Panc1 (cell line): ENCODE results near the gene ATXN1. TPM values are rescaled to one million over a fixed set of nuclear protein-coding genes. Genes with fewer than 3 reads are reported as not detected.
A peak's percentile ranks its signal among the peaks of the same experiment; 100 is the strongest.

Source experiments
- ATAC-seq: fragments of 200-7000 bp; cut with Tn5 transposase; 2 replicates; pipeline ENCODE4 v1.9.1; 2020; ENCODE audit warnings: mild to moderate bottlenecking, moderate library complexity
- BruUV-seq: library from RNA; stranded (reverse); fragments of 400-500 nt; replicated peaks from 2 replicates; lab custom pipeline; 2021; lab: Mats Ljungman, UMichigan
- CTCF ChIA-PET: fragments of 300-600 bp; sonication (Branson Sonifier 250); formaldehyde crosslinking; loops from one replicate; lab custom pipeline; 2022; ENCODE audit warnings: antibody characterized with exemption; lab: Charles Lee
- POLR2A ChIA-PET: fragments of 300-600 bp; sonication (Branson Sonifier 250); formaldehyde crosslinking; loops from one replicate; lab custom pipeline; 2022; ENCODE audit warnings: antibody characterized with exemption; lab: Charles Lee
- DNase-seq: peaks from one replicate; pipeline ENCODE4 v3.0.0-alpha.2; 2010; ENCODE audit warnings: low read depth, low spot score
- H3K27ac ChIP-seq: 2 replicates; pipeline ENCODE4 v1.5.1; 2011; ENCODE audit warnings: mild to moderate bottlenecking, low read length, inconsistent platforms
- H3K27me3 ChIP-seq: fragments of 200-500 bp; sonication (Bioruptor generic); 2 replicates; pipeline ENCODE4 v1.6.0; 2014; ENCODE audit warnings: low read length, inconsistent platforms; ENCODE audit not compliant: control insufficient read depth, insufficient read depth
- H3K36me3 ChIP-seq: fragments of 200-500 bp; sonication (Bioruptor generic); 2 replicates; pipeline ENCODE4 v1.5.1; 2014; ENCODE audit warnings: inconsistent platforms, mild to moderate bottlenecking, low read length, moderate library complexity; ENCODE audit not compliant: control insufficient read depth, insufficient read depth
- H3K4me1 ChIP-seq: 2 replicates; pipeline ENCODE4 v1.5.1; 2011; ENCODE audit warnings: inconsistent platforms, mild to moderate bottlenecking, low read length, moderate library complexity; ENCODE audit not compliant: control insufficient read depth, insufficient read depth
- H3K4me3 ChIP-seq, 2 experiments: 2 replicates each; pipeline ENCODE4 v1.5.1; 2011 to 2012; ENCODE audit warnings: low read depth in 2 of 2, low read length in 2 of 2, mild to moderate bottlenecking in 2 of 2, inconsistent platforms in 1 of 2, moderate library complexity in 1 of 2
- H3K9me3 ChIP-seq: fragments of 200-500 bp; sonication (Bioruptor generic); 2 replicates; pipeline ENCODE4 v1.5.1; 2014; ENCODE audit warnings: low read depth, mild to moderate bottlenecking, inconsistent platforms, low read length, moderate library complexity; ENCODE audit not compliant: control insufficient read depth, insufficient read depth
- CTCF ChIP-seq: fragments of 450-650 bp; IDR thresholded peaks from 2 replicates; pipeline ENCODE4 v1.5.1; 2017; ENCODE audit warnings: mild to moderate bottlenecking
- POLR2AphosphoS5 ChIP-seq: IDR thresholded peaks from 2 replicates; pipeline ENCODE4 v1.6.1; 2012; ENCODE audit warnings: mild to moderate bottlenecking, low read depth, low read length, moderate library complexity
- REST ChIP-seq, 2 experiments: IDR thresholded peaks; 2 replicates each; pipeline ENCODE4 v1.6.1; 2011 to 2012; ENCODE audit warnings: low read depth in 2 of 2, control low read depth in 1 of 2, low read length in 1 of 2, mild to moderate bottlenecking in 1 of 2, moderate library complexity in 1 of 2; ENCODE audit not compliant: insufficient read depth in 1 of 2
- SIN3A ChIP-seq: IDR thresholded peaks from 2 replicates; pipeline ENCODE4 v1.6.1; 2012; ENCODE audit warnings: low read depth, mild to moderate bottlenecking, low read length, moderate library complexity, borderline replicate concordance; ENCODE audit not compliant: insufficient read depth
- TCF7L2 ChIP-seq: IDR thresholded peaks from 2 replicates; pipeline ENCODE4 v1.6.1; 2011; ENCODE audit warnings: mild to moderate bottlenecking, low read depth, low read length, inconsistent platforms
- in situ Hi-C: cut with HindIII; loops from 2 replicates; pipeline ENCODE4 v1.10.0; 2016; ENCODE audit warnings: low sequenced_read_pairs, low pct_unique_long_range_greater_than_20kb
- intact Hi-C: fragments of 100-400 bp; cut with micrococcal nuclease; formaldehyde crosslinking; loops from one replicate; pipeline ENCODE4 v1.10.0; 2022; ENCODE audit not compliant: unreplicated experiment
- total RNA-seq: library from RNA; stranded (reverse); gene quantifications from one replicate; pipeline ENCODE4 v1.2.1, GENCODE V29; 2021; ENCODE audit not compliant: unreplicated experiment

ATXN1 gene
- total RNA-seq, 1 experiment from 2014 or later: 67.1 TPM

- in situ Hi-C loops (no loop called here), intact Hi-C loops (no loop called here)
- H3K4me1 ChIP-seq: no peaks in the 10 kb centered on the region
- ATAC-seq (no peak), DNase-seq (no peak)
- TF ChIP-seq CTCF (no peak), SIN3A (no peak), REST (IDR thresholded peaks at IDR 0.05; ENCODE audit: insufficient read depth in 1 of 2, low read depth in 2 of 2, low read length in 1 of 2) (no peak), POLR2AphosphoS5 (no peak), TCF7L2 (no peak)
- H3K27ac ChIP-seq: no peak overlapping the region
- BruUV-seq: TSS peak; percentile 5
- H3K36me3 ChIP-seq: no peaks in the 10 kb centered on the region
- ChIA-PET POLR2A (no interaction called here), CTCF (no interaction called here)
- no peaks in the 10 kb centered on the region for H3K27me3 ChIP-seq
- no peaks in the 10 kb centered on the region for H3K9me3 ChIP-seq
- H3K4me3 ChIP-seq: no peak overlapping the region
Measured at GRCh38 chr6:16595514-16596120, 165.6 kb downstream of the ATXN1 start.

- TF ChIP-seq POLR2AphosphoS5 (no peak), REST (IDR thresholded peaks at IDR 0.05; ENCODE audit: insufficient read depth in 1 of 2, low read depth in 2 of 2, low read length in 1 of 2) (no peak), CTCF (no peak), TCF7L2 (no peak), SIN3A (no peak)
- H3K27ac ChIP-seq: no peak overlapping the region
- in situ Hi-C loops (no loop called here), intact Hi-C loops (no loop called here)
- CTCF ChIA-PET: no interaction called here
- no peaks in the 10 kb centered on the region for H3K9me3 ChIP-seq
- ATAC-seq: no peak
- H3K36me3 ChIP-seq: no peaks in the 10 kb centered on the region
- no peaks in the 10 kb centered on the region for H3K4me1 ChIP-seq
- H3K27me3 ChIP-seq: no peaks in the 10 kb centered on the region
- no peak for DNase-seq
- no peak overlapping the region for H3K4me3 ChIP-seq
- no TSS peak for BruUV-seq
- POLR2A ChIA-PET: no interaction called here
Measured at GRCh38 chr6:16594849-16595248, 166.4 kb downstream of the ATXN1 start.
